22Rv1 (cell line): ENCODE measurements around the gene VEGFB.

Source experiments
- CTCF ChIP-seq: fragments of 450-650 bp; IDR thresholded peaks from 2 replicates; pipeline ENCODE4 v1.5.1; 2017; ENCODE audit warnings: mild to moderate bottlenecking
- ZFX ChIP-seq: fragments of 450-650 bp; IDR thresholded peaks from 2 replicates; pipeline ENCODE4 v1.6.1; 2017; ENCODE audit warnings: antibody characterized with exemption, borderline replicate concordance

GRCh38 chr11:64185175-64185692 is 49.1 kb upstream of the VEGFB start:
- TF ChIP-seq CTCF = 0 out of 2 replicates have a peak, but pooled peaks have one; percentile 3
- TF ChIP-seq ZFX = no peak
